HepG2 (cell line): Measurements from ENCODE around the gene EPHA3.

Experiments used
- EZH2 ChIP-seq: conservative IDR thresholded peaks from 2 replicates; pipeline ENCODE4 v1.6.1; 2012; ENCODE audit warnings: mild to moderate bottlenecking, low read depth, low read length, moderate library complexity
- NR1H2 ChIP-seq: sonication (generic); formaldehyde crosslinking; IDR thresholded peaks from 2 replicates; pipeline ENCODE4 v1.8.1; 2022; ENCODE audit warnings: low read depth, missing genetic modification reagents, borderline replicate concordance
- PHB2 ChIP-seq: fragments of 450-650 bp; IDR thresholded peaks from 2 replicates; pipeline ENCODE4 v1.6.1; 2018; ENCODE audit not compliant: partially characterized antibody
- THAP11 ChIP-seq: IDR thresholded peaks from 2 replicates; pipeline ENCODE4 v1.6.1; 2016; ENCODE audit warnings: missing biosample characterization, missing genetic modification reagents
- ZFP1 ChIP-seq: IDR thresholded peaks from 2 replicates; pipeline ENCODE4 v1.6.1; 2016
- TF ChIP-seq, protein P1 (sequence below): sonication (generic); formaldehyde crosslinking; IDR thresholded peaks from 2 replicates; pipeline ENCODE4 v1.4.0; 2020; ENCODE audit warnings: low read depth, missing genetic modification reagents

DNA sequence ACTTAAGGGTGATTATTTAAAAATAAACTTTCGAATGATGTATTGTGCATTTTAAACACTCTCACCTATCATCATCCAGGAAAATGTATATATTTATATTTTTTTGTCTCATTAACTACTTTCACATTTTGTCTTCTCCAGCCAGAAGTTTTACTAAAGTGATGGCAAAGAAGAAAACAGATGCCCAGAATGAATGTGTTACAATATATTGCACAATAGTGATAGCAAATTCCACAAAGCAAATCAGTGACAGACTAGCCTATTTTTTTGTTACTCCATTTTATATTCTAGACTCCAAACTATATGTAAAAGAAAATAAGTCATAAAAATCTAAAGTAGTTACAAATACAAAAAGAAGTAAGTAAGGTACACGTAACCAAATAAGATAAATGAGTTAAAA, 414.7 kb downstream of the EPHA3 start:
- TF ChIP-seq NR1H2 (CRISPR knock-in tag), result no peak
- no peak for TF ChIP-seq ZFP1 (CRISPR knock-in tag)
- no peak for TF ChIP-seq PHB2
- TF ChIP-seq THAP11 (CRISPR knock-in tag), result no peak
- TF ChIP-seq, protein P1, sequence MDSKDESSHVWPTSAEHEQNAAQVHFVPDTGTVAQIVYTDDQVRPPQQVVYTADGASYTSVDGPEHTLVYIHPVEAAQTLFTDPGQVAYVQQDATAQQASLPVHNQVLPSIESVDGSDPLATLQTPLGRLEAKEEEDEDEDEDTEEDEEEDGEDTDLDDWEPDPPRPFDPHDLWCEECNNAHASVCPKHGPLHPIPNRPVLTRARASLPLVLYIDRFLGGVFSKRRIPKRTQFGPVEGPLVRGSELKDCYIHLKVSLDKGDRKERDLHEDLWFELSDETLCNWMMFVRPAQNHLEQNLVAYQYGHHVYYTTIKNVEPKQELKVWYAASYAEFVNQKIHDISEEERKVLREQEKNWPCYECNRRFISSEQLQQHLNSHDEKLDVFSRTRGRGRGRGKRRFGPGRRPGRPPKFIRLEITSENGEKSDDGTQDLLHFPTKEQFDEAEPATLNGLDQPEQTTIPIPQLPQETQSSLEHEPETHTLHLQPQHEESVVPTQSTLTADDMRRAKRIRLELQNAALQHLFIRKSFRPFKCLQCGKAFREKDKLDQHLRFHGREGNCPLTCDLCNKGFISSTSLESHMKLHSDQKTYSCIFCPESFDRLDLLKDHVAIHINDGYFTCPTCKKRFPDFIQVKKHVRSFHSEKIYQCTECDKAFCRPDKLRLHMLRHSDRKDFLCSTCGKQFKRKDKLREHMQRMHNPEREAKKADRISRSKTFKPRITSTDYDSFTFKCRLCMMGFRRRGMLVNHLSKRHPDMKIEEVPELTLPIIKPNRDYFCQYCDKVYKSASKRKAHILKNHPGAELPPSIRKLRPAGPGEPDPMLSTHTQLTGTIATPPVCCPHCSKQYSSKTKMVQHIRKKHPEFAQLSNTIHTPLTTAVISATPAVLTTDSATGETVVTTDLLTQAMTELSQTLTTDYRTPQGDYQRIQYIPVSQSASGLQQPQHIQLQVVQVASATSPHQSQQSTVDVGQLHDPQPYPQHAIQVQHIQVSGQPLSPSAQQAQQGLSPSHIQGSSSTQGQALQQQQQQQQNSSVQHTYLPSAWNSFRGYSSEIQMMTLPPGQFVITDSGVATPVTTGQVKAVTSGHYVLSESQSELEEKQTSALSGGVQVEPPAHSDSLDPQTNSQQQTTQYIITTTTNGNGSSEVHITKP, result no peak
- TF ChIP-seq EZH2, result no peak
